KMS-11 (cell line): ENCODE results near the gene APBA2.

Experiments used
- H2AFZ ChIP-seq: fragments of 200-600 bp; sonication (generic); 2 replicates; pipeline ENCODE4 v1.6.1; 2016; ENCODE audit warnings: antibody characterized with exemption, mixed run types, low read depth
- H3K27ac ChIP-seq: fragments of 200-600 bp; sonication (generic); 2 replicates; pipeline ENCODE4 v1.6.1; 2016; ENCODE audit warnings: mild to moderate bottlenecking, mixed run types
- H3K27me3 ChIP-seq: fragments of 200-600 bp; sonication (generic); 2 replicates; pipeline ENCODE4 v1.6.1; 2017; ENCODE audit warnings: mild to moderate bottlenecking, low read depth, mixed run types, moderate library complexity; ENCODE audit not compliant: insufficient read depth
- H3K36me3 ChIP-seq: fragments of 200-600 bp; sonication (generic); 2 replicates; pipeline ENCODE4 v1.6.1; 2017; ENCODE audit warnings: mild to moderate bottlenecking, mixed run types; ENCODE audit not compliant: insufficient read depth
- H3K4me1 ChIP-seq: fragments of 200-600 bp; sonication (generic); 2 replicates; pipeline ENCODE4 v1.6.1; 2016; ENCODE audit warnings: mild to moderate bottlenecking, low read depth, mixed run types; ENCODE audit not compliant: poor library complexity, severe bottlenecking
- H3K4me2 ChIP-seq: fragments of 200-600 bp; sonication (generic); 2 replicates; pipeline ENCODE4 v1.7.0; 2016; ENCODE audit warnings: mild to moderate bottlenecking, mixed run types
- H3K4me3 ChIP-seq: fragments of 200-600 bp; sonication (generic); IDR thresholded peaks from 2 replicates; pipeline ENCODE4 v1.6.1; 2017; ENCODE audit warnings: low read depth, low read length, mixed read lengths; ENCODE audit not compliant: insufficient read depth
- H3K79me2 ChIP-seq: fragments of 200-600 bp; sonication (generic); 2 replicates; pipeline ENCODE4 v1.6.1; 2016; ENCODE audit warnings: low read depth, mixed run types; ENCODE audit not compliant: insufficient read depth
- H3K9ac ChIP-seq: fragments of 200-600 bp; sonication (generic); 2 replicates; pipeline ENCODE4 v1.6.1; 2016; ENCODE audit warnings: mild to moderate bottlenecking, mixed run types
- H4K20me1 ChIP-seq: fragments of 200-600 bp; sonication (generic); 2 replicates; pipeline ENCODE4 v1.6.1; 2016; ENCODE audit warnings: mild to moderate bottlenecking, mixed run types; ENCODE audit not compliant: insufficient read depth
- TF ChIP-seq, protein P1 (sequence below): fragments of 200-600 bp; sonication (generic); conservative IDR thresholded peaks from 2 replicates; pipeline ENCODE4 v1.6.1; 2017; ENCODE audit warnings: low read depth, mild to moderate bottlenecking, antibody characterized with exemption, low read length, moderate library complexity, mixed read lengths

The APBA2 gene

GRCh38 chr15:28981921-28982320 is 96.1 kb downstream of the APBA2 start:
- Histone ChIP-seq H4K20me1 (no peaks in the 10 kb centered on the region), H3K27me3 (no peaks in the 10 kb centered on the region), H3K27ac (no peak overlapping the region), H3K4me1 (no peaks in the 10 kb centered on the region), H2AFZ (no peak overlapping the region), H3K79me2 (no peaks in the 10 kb centered on the region), H3K4me3 (no peak overlapping the region), H3K4me2 (no peak overlapping the region), H3K36me3 (no peaks in the 10 kb centered on the region), H3K9ac (no peak overlapping the region)
- TF ChIP-seq, protein P1, sequence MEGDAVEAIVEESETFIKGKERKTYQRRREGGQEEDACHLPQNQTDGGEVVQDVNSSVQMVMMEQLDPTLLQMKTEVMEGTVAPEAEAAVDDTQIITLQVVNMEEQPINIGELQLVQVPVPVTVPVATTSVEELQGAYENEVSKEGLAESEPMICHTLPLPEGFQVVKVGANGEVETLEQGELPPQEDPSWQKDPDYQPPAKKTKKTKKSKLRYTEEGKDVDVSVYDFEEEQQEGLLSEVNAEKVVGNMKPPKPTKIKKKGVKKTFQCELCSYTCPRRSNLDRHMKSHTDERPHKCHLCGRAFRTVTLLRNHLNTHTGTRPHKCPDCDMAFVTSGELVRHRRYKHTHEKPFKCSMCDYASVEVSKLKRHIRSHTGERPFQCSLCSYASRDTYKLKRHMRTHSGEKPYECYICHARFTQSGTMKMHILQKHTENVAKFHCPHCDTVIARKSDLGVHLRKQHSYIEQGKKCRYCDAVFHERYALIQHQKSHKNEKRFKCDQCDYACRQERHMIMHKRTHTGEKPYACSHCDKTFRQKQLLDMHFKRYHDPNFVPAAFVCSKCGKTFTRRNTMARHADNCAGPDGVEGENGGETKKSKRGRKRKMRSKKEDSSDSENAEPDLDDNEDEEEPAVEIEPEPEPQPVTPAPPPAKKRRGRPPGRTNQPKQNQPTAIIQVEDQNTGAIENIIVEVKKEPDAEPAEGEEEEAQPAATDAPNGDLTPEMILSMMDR, result no peak

DNA sequence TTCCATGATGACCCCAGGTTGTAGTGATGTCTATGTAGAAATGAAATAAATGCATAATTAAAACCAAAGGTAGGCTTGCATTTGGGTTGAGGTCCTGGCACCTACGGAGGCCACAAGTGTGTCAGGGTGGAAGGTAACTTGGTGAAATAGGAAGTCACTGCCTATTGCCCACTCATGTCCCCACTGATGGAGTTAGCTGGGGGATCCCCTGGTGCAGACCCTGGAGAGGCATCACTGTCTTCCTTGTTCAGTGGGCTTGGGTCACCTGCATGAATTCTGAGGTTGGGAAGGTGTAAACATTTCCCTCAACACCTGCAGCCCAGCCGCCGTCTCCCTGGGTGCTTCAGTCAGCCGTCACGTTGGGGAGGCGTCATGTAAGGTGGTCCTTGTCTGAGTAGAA is 97.1 kb downstream of the APBA2 start:
- Histone ChIP-seq H4K20me1 (no peaks in the 10 kb centered on the region), H3K79me2 (no peaks in the 10 kb centered on the region), H3K4me1 (no peaks in the 10 kb centered on the region), H3K27me3 (no peaks in the 10 kb centered on the region), H2AFZ (no peak overlapping the region), H3K4me3 (no peak overlapping the region), H3K36me3 (no peaks in the 10 kb centered on the region), H3K27ac (no peak overlapping the region), H3K4me2 (no peak overlapping the region), H3K9ac (no peak overlapping the region)
- TF ChIP-seq, protein P1, result no peak

GRCh38 chr15:28983432-28984311 is 97.9 kb downstream of the APBA2 start:
- H3K36me3 ChIP-seq, result no peaks in the 10 kb centered on the region
- no peaks in the 10 kb centered on the region for H4K20me1 ChIP-seq
- H3K27ac ChIP-seq, result no peak overlapping the region
- no peak overlapping the region for H3K4me3 ChIP-seq
- TF ChIP-seq, protein P1, result no peak
- H3K27me3 ChIP-seq, result no peaks in the 10 kb centered on the region
- no peak overlapping the region for H3K4me2 ChIP-seq
- H3K79me2 ChIP-seq, result no peaks in the 10 kb centered on the region
- no peak overlapping the region for H2AFZ ChIP-seq
- H3K4me1 ChIP-seq, result no peaks in the 10 kb centered on the region
- H3K9ac ChIP-seq, result no peak overlapping the region

- Histone ChIP-seq H3K36me3 (no peaks in the 10 kb centered on the region), H3K4me2 (no peak overlapping the region), H3K4me3 (no peak overlapping the region), H2AFZ (no peak overlapping the region), H3K9ac (no peak overlapping the region), H3K27me3 (no peaks in the 10 kb centered on the region), H3K4me1 (no peaks in the 10 kb centered on the region), H3K27ac (no peak overlapping the region), H4K20me1 (no peaks in the 10 kb centered on the region), H3K79me2 (no peaks in the 10 kb centered on the region)
- TF ChIP-seq, protein P1, result no peak
These were observed 98.9 kb downstream of the APBA2 start for GRCh38 chr15:28984421-28985315.
